CD14-positive monocyte (primary cell): ENCODE data around the gene PPP1R2C. TPM values are rescaled to one million over a fixed set of nuclear protein-coding genes. Genes with fewer than 3 reads are reported as not detected.

Experiments
- DNase-seq, 3 donors: peaks; one replicate each; pipeline ENCODE4 v3.0.0-alpha.2; 2011 to 2022
- H2AFZ ChIP-seq: 2 replicates; pipeline ENCODE4 v1.6.0; 2012; ENCODE audit warnings: mild to moderate bottlenecking, low read depth, low read length, inconsistent platforms; ENCODE audit not compliant: insufficient read depth, poor library complexity, severe bottlenecking
- H3K27ac ChIP-seq, 2 donors: 1 replicate in 1 of 2; 2 replicates in 1 of 2; pipeline ENCODE4 v1.5.1; 2012 to 2013; ENCODE audit warnings: low read length in 2 of 2, control low read depth in 1 of 2, inconsistent platforms in 1 of 2, low read depth in 1 of 2, mild to moderate bottlenecking in 1 of 2
- H3K27me3 ChIP-seq, 2 donors: one replicate each; pipeline versions ENCODE4 v1.6.0 to v1.6.1; 2011 to 2013; ENCODE audit warnings: low read length in 2 of 2; ENCODE audit not compliant: control insufficient read depth in 2 of 2, insufficient read depth in 2 of 2
- H3K36me3 ChIP-seq, 2 donors: replicated peaks in 1 of 2; 1 replicate in 1 of 2; 2 replicates in 1 of 2; pipeline versions ENCODE4 v1.5.1 to v1.6.1; 2012 to 2013; ENCODE audit warnings: low read length in 2 of 2, control low read depth in 1 of 2, inconsistent platforms in 1 of 2, mild to moderate bottlenecking in 1 of 2; ENCODE audit not compliant: insufficient read depth in 2 of 2, control insufficient read depth in 1 of 2
- H3K4me1 ChIP-seq, 2 donors: 1 replicate in 1 of 2; 2 replicates in 1 of 2; pipeline versions ENCODE4 v1.5.1 to v1.6.1; 2012 to 2013; ENCODE audit warnings: low read length in 2 of 2, control low read depth in 1 of 2, inconsistent platforms in 1 of 2, mild to moderate bottlenecking in 1 of 2, moderate library complexity in 1 of 2; ENCODE audit not compliant: insufficient read depth in 2 of 2, control insufficient read depth in 1 of 2
- H3K4me2 ChIP-seq: replicated peaks from 2 replicates; pipeline ENCODE3; 2012; ENCODE audit warnings: low read length, moderate library complexity, mild to moderate bottlenecking; ENCODE audit not compliant: poor library complexity, severe bottlenecking; ENCODE audit errors: extremely low read depth
- H3K4me3 ChIP-seq, 3 experiments: fragments of 200-600 bp in 1 of 3; sonication (generic) in 1 of 3; replicated peaks in 1 of 3; 1 replicate in 2 of 3; 2 replicates in 1 of 3; pipeline ENCODE4 v1.5.1; 2011 to 2013; ENCODE audit warnings: low read length in 3 of 3, mild to moderate bottlenecking in 3 of 3, control low read depth in 2 of 3, low read depth in 2 of 3, inconsistent platforms in 1 of 3, moderate library complexity in 1 of 3
- H3K79me2 ChIP-seq: 2 replicates; pipeline ENCODE4 v1.6.0; 2012; ENCODE audit warnings: mild to moderate bottlenecking, control low read depth, inconsistent platforms, low read length, moderate library complexity; ENCODE audit not compliant: insufficient read depth
- H3K9ac ChIP-seq: 2 replicates; pipeline ENCODE4 v1.6.0; 2017; ENCODE audit warnings: low read length, mild to moderate bottlenecking; ENCODE audit not compliant: insufficient read depth, poor library complexity, severe bottlenecking
- H3K9me3 ChIP-seq, 2 donors: replicated peaks in 1 of 2; 1 replicate in 1 of 2; 2 replicates in 1 of 2; pipeline versions ENCODE4 v1.5.1 to v1.6.1; 2012 to 2013; ENCODE audit warnings: low read length in 2 of 2, control low read depth in 1 of 2; ENCODE audit not compliant: control insufficient read depth in 1 of 2, insufficient read depth in 1 of 2
- H4K20me1 ChIP-seq: 2 replicates; pipeline ENCODE4 v1.6.0; 2012; ENCODE audit warnings: mild to moderate bottlenecking, low read length, control low read depth, moderate library complexity; ENCODE audit not compliant: insufficient read depth
- H3K27ac Mint-ChIP-seq, 7 donors: one replicate each; pipeline ENCODE4 v1.8.0; 2020; ENCODE audit warnings: mild to moderate bottlenecking in 7 of 7, mixed read lengths in 7 of 7, moderate library complexity in 6 of 7, inconsistent platforms in 2 of 7
- H3K27me3 Mint-ChIP-seq, 3 donors: one replicate each; pipeline ENCODE4 v1.8.0; 2021 to 2022; ENCODE audit warnings: low read depth in 3 of 3, mild to moderate bottlenecking in 3 of 3, mixed read lengths in 3 of 3, moderate library complexity in 3 of 3, inconsistent platforms in 1 of 3
- H3K36me3 Mint-ChIP-seq, 2 donors: one replicate each; pipeline ENCODE4 v1.8.0; 2020; ENCODE audit warnings: mixed read lengths in 2 of 2, inconsistent platforms in 1 of 2, mild to moderate bottlenecking in 1 of 2
- H3K4me1 Mint-ChIP-seq: one replicate; pipeline ENCODE4 v1.8.0; 2020; ENCODE audit warnings: mild to moderate bottlenecking, mixed read lengths
- H3K4me3 Mint-ChIP-seq, 2 donors: one replicate each; pipeline ENCODE4 v1.8.0; 2020; ENCODE audit warnings: mild to moderate bottlenecking in 2 of 2, mixed read lengths in 2 of 2, moderate library complexity in 1 of 2
- H3K9me3 Mint-ChIP-seq, 7 donors: one replicate each; pipeline ENCODE4 v1.8.0; 2020 to 2022; ENCODE audit warnings: mixed read lengths in 7 of 7, mild to moderate bottlenecking in 6 of 7, moderate library complexity in 6 of 7, inconsistent platforms in 2 of 7
- CTCF ChIP-seq: fragments of 200-600 bp; IDR thresholded peaks from one replicate; pipeline ENCODE4 v1.8.0; 2022; ENCODE audit warnings: antibody characterized with exemption, mild to moderate bottlenecking
- WGBS: methylation state at CpG from one replicate; pipeline ENCODE4 v1.1.5; 2013; ENCODE audit warnings: missing lambda C conversion rate; ENCODE audit not compliant: insufficient coverage; 5-methylcytosine and 5-hydroxymethylcytosine counted together
- intact Hi-C, 2 donors: fragments of 100-400 bp; cut with micrococcal nuclease; formaldehyde crosslinking; loops; one replicate each; pipeline versions ENCODE4 v1.15.0 to v1.15.1; 2023
- polyA plus RNA-seq, 3 donors: library from polyadenylated mRNA; depleted of rRNA in 1 of 3; unstranded in 2 of 3; stranded (reverse) in 1 of 3; fragments of 300-500 nt in 2 of 3; fragments of >200 nt in 1 of 3; fragmentation: Illumina TruSeq in 2 of 3; gene quantifications; 1 replicate in 2 of 3; 2 replicates in 1 of 3; pipeline ENCODE4 v1.2.3, GENCODE V29; 2012 to 2021

Gene PPP1R2C
- polyA plus RNA-seq, 3 donors, result not detected

GRCh38 chrX:42776195-42776594 is 1.8 kb downstream of the PPP1R2C start:
- Histone ChIP-seq H3K4me2 (no peak overlapping the region), H3K27me3 (no peaks in the 10 kb centered on the region), H3K9ac (no peak overlapping the region), H3K4me1 (no peaks in the 10 kb centered on the region), H3K9me3 (peaks cover 11 to 18% of the 10 kb centered on the region in 2 donors), H3K36me3 (no peaks in the 10 kb centered on the region), H3K79me2 (no peaks in the 10 kb centered on the region), H2AFZ (no peak overlapping the region), H3K4me3 (no peak overlapping the region), H3K27ac (no peak overlapping the region), H4K20me1 (no peaks in the 10 kb centered on the region)
- H3K4me1 Mint-ChIP-seq, result peaks cover 3% of the 10 kb centered on the region
- H3K27me3 Mint-ChIP-seq, result no peaks in the 10 kb centered on the region
- no peak for DNase-seq
- no peaks in the 10 kb centered on the region for H3K36me3 Mint-ChIP-seq
- TF ChIP-seq CTCF, result no peak
- peak overlapping the region in 2 of 7 donors; percentile 4 to 25 for H3K27ac Mint-ChIP-seq
- no peak overlapping the region for H3K4me3 Mint-ChIP-seq
- no CpG with 5 or more reads among the region's 3 CpGs for WGBS
- H3K9me3 Mint-ChIP-seq, result peaks cover 6 to 31% (median 13%) of the 10 kb centered on the region in 7 donors
- intact Hi-C loops, result no loop called here

GRCh38 chrX:42772874-42773273 is 5.1 kb downstream of the PPP1R2C start:
- H3K4me2 ChIP-seq, result no peak overlapping the region
- WGBS, result no CpG with 5 or more reads among the region's 2 CpGs
- no peaks in the 10 kb centered on the region for H3K36me3 ChIP-seq
- H2AFZ ChIP-seq, result no peak overlapping the region
- no peaks in the 10 kb centered on the region for H3K27me3 Mint-ChIP-seq
- no peak for DNase-seq
- peaks cover 3 to 6% of the 10 kb centered on the region in 2 donors for H3K9me3 ChIP-seq
- H3K27ac Mint-ChIP-seq, result no peak overlapping the region
- H3K36me3 Mint-ChIP-seq, result no peaks in the 10 kb centered on the region
- H3K27me3 ChIP-seq, result no peaks in the 10 kb centered on the region
- H3K4me1 Mint-ChIP-seq, result peaks cover 3% of the 10 kb centered on the region
- H3K9me3 Mint-ChIP-seq, result peaks cover 1 to 11% (median 6%) of the 10 kb centered on the region in 7 donors
- intact Hi-C loops, result no loop called here
- H3K4me1 ChIP-seq, result no peaks in the 10 kb centered on the region
- no peak overlapping the region for H3K4me3 ChIP-seq
- no peaks in the 10 kb centered on the region for H3K79me2 ChIP-seq
- no peak overlapping the region for H3K27ac ChIP-seq
- H3K4me3 Mint-ChIP-seq, result no peak overlapping the region
- H3K9ac ChIP-seq, result no peak overlapping the region
- H4K20me1 ChIP-seq, result no peaks in the 10 kb centered on the region
- no peak for TF ChIP-seq CTCF
